NT2/D1 (cell line): ENCODE results near the gene FBLL1.
"Not testable (repeated sequence)": the region's sequence is repeated elsewhere in the genome, so short reads cannot be mapped to it uniquely, and the experiment has no call there.

Experiments
- DNase-seq: peaks from one replicate; pipeline ENCODE4 v3.0.0-alpha.2; 2011; ENCODE audit warnings: low read depth, low spot score
- H3K27me3 ChIP-seq: 2 replicates; pipeline ENCODE4 v1.6.0; 2011; ENCODE audit warnings: mild to moderate bottlenecking; ENCODE audit not compliant: insufficient read length, insufficient read depth
- H3K36me3 ChIP-seq: 2 replicates; pipeline ENCODE4 v1.6.1; 2011; ENCODE audit warnings: mild to moderate bottlenecking, low read length, mixed read lengths; ENCODE audit not compliant: insufficient read depth, insufficient read length
- H3K4me1 ChIP-seq: 2 replicates; pipeline ENCODE4 v1.5.1; 2011; ENCODE audit not compliant: insufficient read depth, insufficient read length
- H3K4me3 ChIP-seq: 2 replicates; pipeline ENCODE4 v1.5.1; 2011; ENCODE audit warnings: low read depth; ENCODE audit not compliant: insufficient read length
- H3K9ac ChIP-seq: 2 replicates; pipeline ENCODE4 v1.6.0; 2011; ENCODE audit warnings: low read depth; ENCODE audit not compliant: insufficient read length
- H3K9me3 ChIP-seq: 2 replicates; pipeline ENCODE4 v1.5.1; 2011; ENCODE audit warnings: mild to moderate bottlenecking, low read length; ENCODE audit not compliant: insufficient read depth
- SUZ12 ChIP-seq: IDR thresholded peaks from 2 replicates; pipeline ENCODE4 v1.6.1; 2011; ENCODE audit not compliant: insufficient read length, insufficient read depth; ENCODE audit errors: extremely low read depth
- YY1 ChIP-seq: IDR thresholded peaks from 2 replicates; pipeline ENCODE4 v1.6.1; 2011; ENCODE audit not compliant: insufficient read length, insufficient read depth
- ZNF274 ChIP-seq: IDR thresholded peaks from 2 replicates; pipeline ENCODE4 v1.6.1; 2011; ENCODE audit warnings: mild to moderate bottlenecking, low read depth, low read length

The FBLL1 gene

DNA sequence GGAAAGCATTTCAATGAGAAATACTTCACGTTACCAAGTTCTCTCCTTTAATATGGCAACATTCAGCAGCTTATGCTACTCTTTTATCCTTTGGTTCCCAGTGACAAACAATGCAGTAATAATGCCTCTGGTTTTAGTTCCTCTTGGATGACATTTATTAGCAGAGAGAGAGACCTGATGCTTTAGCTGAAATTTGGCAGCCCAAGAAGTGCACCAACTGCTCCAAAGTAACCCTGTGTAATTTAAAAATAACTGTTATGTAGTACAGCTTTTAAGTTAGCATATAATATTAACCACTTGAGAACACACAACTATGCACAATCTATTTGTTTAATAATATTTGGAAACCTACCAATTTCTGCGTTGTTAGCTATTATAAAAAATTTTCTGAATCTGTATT is 28.3 kb downstream of the FBLL1 start:
- no peak for TF ChIP-seq SUZ12
- TF ChIP-seq ZNF274 = no peak
- TF ChIP-seq YY1 = no peak
- no peaks in the 10 kb centered on the region for H3K4me1 ChIP-seq
- H3K4me3 ChIP-seq = no peak overlapping the region
- H3K9me3 ChIP-seq = no peaks in the 10 kb centered on the region
- DNase-seq = no peak
- no peak overlapping the region for H3K9ac ChIP-seq
- peaks cover 64% of the 10 kb centered on the region for H3K36me3 ChIP-seq
- no peaks in the 10 kb centered on the region for H3K27me3 ChIP-seq

DNA sequence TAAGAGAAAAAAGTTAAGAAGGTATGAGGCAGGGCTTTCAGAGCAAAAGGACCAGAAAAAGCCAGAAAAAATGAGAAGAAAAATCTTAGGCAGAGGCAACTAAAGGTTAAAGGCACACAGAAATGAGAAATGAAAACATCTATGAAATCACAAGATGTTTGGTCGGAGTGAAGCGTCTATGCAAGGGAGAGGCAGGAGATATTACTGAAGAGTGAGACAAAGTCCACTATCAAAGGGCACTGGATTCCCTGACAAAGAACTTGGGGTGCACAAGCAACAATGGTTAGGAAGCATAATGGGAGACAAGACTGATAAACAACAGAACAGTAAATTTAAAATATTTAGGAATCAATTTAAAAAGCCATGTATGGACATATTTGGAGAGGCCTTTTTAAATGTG is 33.2 kb downstream of the FBLL1 start:
- no peak overlapping the region for H3K9ac ChIP-seq
- no peaks in the 10 kb centered on the region for H3K27me3 ChIP-seq
- DNase-seq = no peak
- TF ChIP-seq ZNF274 = no peak
- H3K4me3 ChIP-seq = no peak overlapping the region
- H3K4me1 ChIP-seq = no peaks in the 10 kb centered on the region
- H3K9me3 ChIP-seq = no peaks in the 10 kb centered on the region
- peaks cover 58% of the 10 kb centered on the region for H3K36me3 ChIP-seq

DNA sequence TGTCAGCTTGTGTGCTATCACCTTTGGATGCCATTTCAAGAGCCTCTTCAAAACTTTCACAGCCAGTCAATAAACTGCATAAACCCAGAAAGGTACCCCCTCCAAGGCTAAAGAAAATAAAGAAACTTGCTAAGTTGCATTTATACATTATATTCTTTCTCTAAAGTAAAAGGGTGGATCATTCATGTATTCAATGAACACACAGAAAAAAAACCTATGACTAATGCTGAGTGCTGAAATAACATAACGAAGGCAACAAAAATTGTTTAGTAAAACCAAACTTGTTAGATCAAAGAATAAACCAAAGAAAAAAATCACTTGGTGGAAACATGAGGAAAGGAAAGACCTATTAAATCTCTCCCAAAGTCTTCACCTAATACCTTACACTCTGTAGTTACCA is 34.9 kb downstream of the FBLL1 start:
- DNase-seq = no peak
- no peak overlapping the region for H3K9ac ChIP-seq
- H3K4me3 ChIP-seq = no peak overlapping the region
- no peaks in the 10 kb centered on the region for H3K4me1 ChIP-seq
- peaks cover 54% of the 10 kb centered on the region for H3K36me3 ChIP-seq
- no peaks in the 10 kb centered on the region for H3K27me3 ChIP-seq
- TF ChIP-seq ZNF274 (no peak), YY1 (no peak), SUZ12 (no peak)
- H3K9me3 ChIP-seq = no peaks in the 10 kb centered on the region

DNA sequence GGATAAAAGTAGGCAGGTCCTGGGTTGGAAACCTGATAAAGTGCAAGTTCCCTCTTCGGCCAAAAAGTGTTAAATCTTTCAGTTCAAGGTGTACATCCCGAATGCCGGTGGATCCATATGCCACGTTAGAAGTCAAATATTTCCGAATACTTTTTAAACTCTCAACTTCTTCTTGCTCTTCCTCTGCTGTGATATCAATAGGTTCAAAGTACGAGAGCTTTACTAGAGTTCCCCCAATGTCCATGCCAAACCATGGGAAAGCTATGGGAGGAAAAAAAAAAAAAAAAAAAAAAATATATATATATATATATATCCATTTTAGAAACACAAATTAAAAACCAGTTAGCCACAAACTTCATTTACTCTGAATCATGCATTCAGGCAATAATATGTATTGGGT is 39.6 kb downstream of the FBLL1 start:
- no peak for DNase-seq
- Histone ChIP-seq H3K9me3 (no peaks in the 10 kb centered on the region), H3K27me3 (no peaks in the 10 kb centered on the region), H3K4me1 (no peaks in the 10 kb centered on the region), H3K4me3 (no peak overlapping the region), H3K36me3 (peaks cover 26% of the 10 kb centered on the region), H3K9ac (no peak overlapping the region)
- no peak for TF ChIP-seq SUZ12
- no peak for TF ChIP-seq YY1
- TF ChIP-seq ZNF274 = no peak

DNA sequence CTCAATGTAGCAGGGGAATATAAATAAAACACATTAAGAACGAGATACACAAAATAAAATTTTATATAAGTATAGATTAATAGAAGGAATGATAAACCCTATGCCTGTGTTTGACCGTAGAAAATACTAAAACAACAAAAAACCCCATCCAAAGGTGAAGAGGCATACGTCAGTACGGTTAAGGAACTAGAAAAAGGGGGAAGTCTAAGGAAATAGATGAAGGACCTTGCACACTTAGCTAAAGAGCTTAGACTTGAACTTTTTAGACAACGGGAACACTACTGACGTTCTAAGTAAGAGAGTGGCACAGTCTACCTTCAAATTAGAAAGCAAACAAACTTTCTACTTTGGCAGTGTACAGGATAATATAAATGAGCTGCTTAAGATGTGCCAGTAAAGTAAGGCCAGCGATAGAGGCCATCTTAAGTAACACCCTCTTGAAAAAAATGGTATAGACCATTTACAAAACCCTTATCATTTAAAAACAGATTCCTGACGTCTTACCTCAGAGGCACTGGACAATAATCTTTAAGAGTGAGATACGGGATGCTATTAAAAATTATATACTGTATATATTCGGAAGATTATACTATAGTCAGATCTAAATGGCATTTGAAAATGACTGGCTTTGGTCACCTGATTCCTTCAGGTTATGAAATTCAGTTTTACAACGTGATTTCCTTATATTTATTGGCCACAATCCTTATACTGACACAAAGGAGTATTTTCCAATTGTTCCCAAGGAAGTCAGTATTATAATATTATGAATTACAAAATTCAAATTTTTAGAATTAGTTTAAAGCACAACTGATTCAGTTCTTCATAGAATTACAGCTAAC is 41.6 kb downstream of the FBLL1 start:
- TF ChIP-seq YY1 (no peak), SUZ12 (no peak), ZNF274 (no peak)
- H3K36me3 ChIP-seq = peaks cover 22% of the 10 kb centered on the region
- H3K4me1 ChIP-seq = no peaks in the 10 kb centered on the region
- DNase-seq = no peak
- H3K9ac ChIP-seq = no peak overlapping the region
- H3K4me3 ChIP-seq = no peak overlapping the region
- H3K9me3 ChIP-seq = no peaks in the 10 kb centered on the region; the same call in 1 of the 2 replicates
- H3K27me3 ChIP-seq = no peaks in the 10 kb centered on the region

DNA sequence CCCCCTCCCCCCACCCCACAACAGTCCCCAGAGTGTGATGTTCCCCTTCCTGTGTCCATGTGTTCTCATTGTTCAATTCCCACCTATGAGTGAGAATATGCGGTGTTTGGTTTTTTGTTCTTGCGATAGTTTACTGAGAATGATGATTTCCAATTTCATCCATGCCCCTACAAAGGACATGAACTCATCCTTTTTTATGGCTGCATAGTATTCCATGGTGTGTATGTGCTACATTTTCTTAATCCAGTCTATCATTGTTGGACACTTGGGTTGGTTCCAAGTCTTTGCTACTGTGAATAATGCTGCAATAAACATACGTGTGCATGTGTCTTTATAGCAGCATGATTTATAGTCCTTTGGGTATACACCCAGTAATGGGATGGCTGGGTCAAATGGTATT is 44.6 kb downstream of the FBLL1 start:
- peaks cover 16% of the 10 kb centered on the region for H3K36me3 ChIP-seq
- H3K4me3 ChIP-seq, H3K27me3 ChIP-seq, H3K9ac ChIP-seq, DNase-seq, H3K4me1 ChIP-seq, H3K9me3 ChIP-seq: not testable (repeated sequence)

DNA sequence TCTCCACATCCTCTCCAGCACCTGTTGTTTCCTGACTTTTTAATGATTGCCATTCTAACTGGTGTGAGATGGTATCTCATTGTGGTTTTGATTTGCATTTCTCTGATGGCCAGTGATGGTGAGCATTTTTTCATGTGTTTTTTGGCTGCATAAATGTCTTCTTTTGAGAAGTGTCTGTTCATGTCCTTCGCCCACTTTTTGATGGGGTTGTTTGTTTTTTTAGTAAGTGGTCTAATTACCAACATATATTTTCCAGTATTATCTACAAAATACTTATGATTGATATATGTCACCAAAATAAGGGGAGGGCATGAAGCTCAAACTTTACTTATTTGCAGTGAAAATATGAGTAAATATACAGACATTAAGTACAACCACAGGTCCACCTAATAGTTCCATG is 45.1 kb downstream of the FBLL1 start:
- H3K9me3 ChIP-seq, H3K27me3 ChIP-seq, H3K9ac ChIP-seq, DNase-seq, H3K4me3 ChIP-seq, H3K4me1 ChIP-seq: not testable (repeated sequence)
- peaks cover 15% of the 10 kb centered on the region for H3K36me3 ChIP-seq
